22Rv1 (cell line): ENCODE data around the gene BBIP1.

ENCODE experiments used
- CTCF ChIP-seq: fragments of 450-650 bp; IDR thresholded peaks from 2 replicates; pipeline ENCODE4 v1.5.1; 2017; ENCODE audit warnings: mild to moderate bottlenecking
- ZFX ChIP-seq: fragments of 450-650 bp; IDR thresholded peaks from 2 replicates; pipeline ENCODE4 v1.6.1; 2017; ENCODE audit warnings: antibody characterized with exemption, borderline replicate concordance

GRCh38 chr10:110897184-110897583, 21.8 kb downstream of the BBIP1 start:
- no peak for TF ChIP-seq CTCF
- no peak for TF ChIP-seq ZFX
